Kidney (tissue), 14 donors: ENCODE measurements around the gene CABP4. TPM values are rescaled to one million over a fixed set of nuclear protein-coding genes. Genes with fewer than 3 reads are reported as not detected.

Source experiments
- DNase-seq, 5 donors: peaks; one replicate each; pipeline ENCODE4 v3.0.0-alpha.2; 2013 to 2020
- FAIRE-seq: peaks from 2 replicates; lab custom pipeline; 2012; peaks lifted over from hg19 to GRCh38; lab: Jason Lieb, UNC
- H3K27ac ChIP-seq, 2 donors: one replicate each; pipeline ENCODE4 v1.7.0; 2013; ENCODE audit warnings: low read depth in 2 of 2, low read length in 2 of 2, inconsistent platforms in 1 of 2
- H3K27me3 ChIP-seq: one replicate; pipeline ENCODE4 v1.7.1; 2013; ENCODE audit warnings: low read length, inconsistent platforms; ENCODE audit not compliant: control insufficient read depth, insufficient read depth
- H3K36me3 ChIP-seq, 3 donors: one replicate each; pipeline versions ENCODE4 v1.7.0 to v1.7.1; 2013; ENCODE audit warnings: low read length in 3 of 3, control low read depth in 1 of 3, inconsistent platforms in 1 of 3; ENCODE audit not compliant: insufficient read depth in 3 of 3, control insufficient read depth in 2 of 3
- H3K4me1 ChIP-seq, 3 donors: one replicate each; pipeline versions ENCODE4 v1.7.0 to v1.7.1; 2013; ENCODE audit warnings: low read length in 3 of 3, inconsistent platforms in 1 of 3, low read depth in 1 of 3; ENCODE audit not compliant: control insufficient read depth in 2 of 3, insufficient read depth in 2 of 3
- H3K4me3 ChIP-seq, 3 donors: one replicate each; pipeline versions ENCODE4 v1.7.0 to v1.8.1; 2013; ENCODE audit warnings: low read length in 3 of 3, control low read depth in 1 of 3, inconsistent platforms in 1 of 3
- H3K9ac ChIP-seq, 3 donors: one replicate each; pipeline versions ENCODE4 v1.7.0 to v1.7.1; 2013; ENCODE audit warnings: low read length in 3 of 3, control low read depth in 1 of 3, inconsistent platforms in 1 of 3
- H3K9me3 ChIP-seq, 3 donors: one replicate each; pipeline versions ENCODE4 v1.7.0 to v1.7.1; 2013; ENCODE audit warnings: low read length in 3 of 3, control low read depth in 1 of 3, inconsistent platforms in 1 of 3; ENCODE audit not compliant: control insufficient read depth in 2 of 3, insufficient read depth in 1 of 3
- intact Hi-C: fragments of 100-400 bp; cut with DNase I; formaldehyde crosslinking; loops from one replicate; pipeline ENCODE4 v1.11.1; 2022
- polyA plus RNA-seq: library from polyadenylated mRNA; stranded (reverse); fragments of 350-450 nt; fragmentation: Illumina TruSeq; extraction: RNeasy Lipid Tissue Mini Kit (QIAGEN cat#74804); gene quantifications from one replicate; pipeline ENCODE4 v1.2.3, GENCODE V29; 2014; ENCODE audit warnings: low read depth, low replicate concordance; ENCODE audit not compliant: insufficient read depth
- total RNA-seq: library from RNA; stranded (reverse); fragmentation: NEBNext Ultra II Directional; extraction: Animal tissue kit (Norgen Biotek cat#: 25700); gene quantifications from one replicate; pipeline ENCODE4 v1.2.1, GENCODE V29; 2021
- TF ChIP-seq, protein P1 (sequence below): IDR thresholded peaks from 3 replicates; pipeline ENCODE4 v1.5.1; 2012; ENCODE audit warnings: mild to moderate bottlenecking, moderate library complexity, borderline replicate concordance; ENCODE audit not compliant: insufficient read depth; ENCODE audit errors: extremely low read depth
- donor health status: control.
- donor health status: control.
- donor health status: control.
- donor health status: control.
- donor health status: control.
- donor health status: DM: yes; HTN: yes; CAD: no.
- donor health status: Normal renal cell carcinoma (clear cell type).

Gene CABP4
- total and polyA plus RNA-seq, 2 donors from 2014 or later = 0.49 to 3.1 TPM

DNA sequence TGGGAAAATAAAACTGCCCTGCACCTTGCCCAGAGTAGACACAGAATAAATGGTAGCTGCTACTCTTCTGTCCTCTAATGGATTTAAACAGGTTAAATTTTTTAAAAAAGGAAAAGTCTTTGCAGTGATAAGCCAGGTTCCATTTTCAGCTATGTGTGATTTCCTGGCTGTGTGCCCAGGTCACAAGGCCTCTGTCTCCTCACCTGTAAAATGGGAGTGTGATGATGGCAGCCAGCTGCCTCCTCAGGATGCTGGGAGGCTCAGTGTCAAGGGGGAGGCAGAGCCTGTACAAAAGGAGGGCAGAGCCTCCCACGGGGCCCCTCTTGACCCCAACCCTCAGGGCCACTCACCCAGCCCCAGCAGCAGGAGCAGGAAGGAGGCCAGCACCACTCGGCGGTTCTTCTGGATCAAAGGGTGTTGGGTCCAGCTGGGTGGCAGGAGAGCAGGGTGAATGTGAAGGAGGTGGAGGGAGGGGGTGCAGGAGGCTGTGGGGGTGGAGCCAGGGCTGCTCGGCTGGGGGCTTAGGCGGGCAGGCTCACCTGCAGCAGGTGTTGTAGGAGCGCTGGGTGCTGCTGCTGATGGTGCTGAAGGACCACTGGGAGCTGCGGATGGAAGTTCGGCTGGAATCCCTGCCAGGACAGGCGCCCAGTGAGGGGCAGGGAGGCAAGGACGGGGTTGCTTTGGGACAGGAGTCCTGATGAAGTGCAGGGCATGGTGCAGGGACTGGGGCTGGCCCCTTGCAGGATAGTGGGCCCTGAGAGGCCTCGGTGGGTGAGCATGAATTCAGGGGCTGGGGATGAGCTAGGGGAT, 12.0 kb downstream of the CABP4 start:
- intact Hi-C loops = no loop called here
- peak overlapping the region in 1 of 3 donors; percentile 82 for H3K9ac ChIP-seq
- peaks cover 0 to 23% (median 12%) of the 10 kb centered on the region in 3 donors for H3K4me1 ChIP-seq
- H3K36me3 ChIP-seq = no peaks in the 10 kb centered on the region
- DNase-seq (peak in 1 of 5 donors; percentile 71), FAIRE-seq (no peak)
- H3K4me3 ChIP-seq = no peak overlapping the region
- no peaks in the 10 kb centered on the region for H3K9me3 ChIP-seq
- peak overlapping the region in 1 of 2 donors; percentile 54 for H3K27ac ChIP-seq
- TF ChIP-seq, protein P1, sequence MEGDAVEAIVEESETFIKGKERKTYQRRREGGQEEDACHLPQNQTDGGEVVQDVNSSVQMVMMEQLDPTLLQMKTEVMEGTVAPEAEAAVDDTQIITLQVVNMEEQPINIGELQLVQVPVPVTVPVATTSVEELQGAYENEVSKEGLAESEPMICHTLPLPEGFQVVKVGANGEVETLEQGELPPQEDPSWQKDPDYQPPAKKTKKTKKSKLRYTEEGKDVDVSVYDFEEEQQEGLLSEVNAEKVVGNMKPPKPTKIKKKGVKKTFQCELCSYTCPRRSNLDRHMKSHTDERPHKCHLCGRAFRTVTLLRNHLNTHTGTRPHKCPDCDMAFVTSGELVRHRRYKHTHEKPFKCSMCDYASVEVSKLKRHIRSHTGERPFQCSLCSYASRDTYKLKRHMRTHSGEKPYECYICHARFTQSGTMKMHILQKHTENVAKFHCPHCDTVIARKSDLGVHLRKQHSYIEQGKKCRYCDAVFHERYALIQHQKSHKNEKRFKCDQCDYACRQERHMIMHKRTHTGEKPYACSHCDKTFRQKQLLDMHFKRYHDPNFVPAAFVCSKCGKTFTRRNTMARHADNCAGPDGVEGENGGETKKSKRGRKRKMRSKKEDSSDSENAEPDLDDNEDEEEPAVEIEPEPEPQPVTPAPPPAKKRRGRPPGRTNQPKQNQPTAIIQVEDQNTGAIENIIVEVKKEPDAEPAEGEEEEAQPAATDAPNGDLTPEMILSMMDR = no peak
- no peaks in the 10 kb centered on the region for H3K27me3 ChIP-seq

- H3K9me3 ChIP-seq = no peaks in the 10 kb centered on the region
- H3K9ac ChIP-seq = peak overlapping the region in 2 of 3 donors; percentile 82 to 96
- FAIRE-seq (no peak), DNase-seq (peak in 3 of 5 donors; percentile 35 to 88 (median 65))
- peaks cover 0 to 23% (median 12%) of the 10 kb centered on the region in 3 donors for H3K4me1 ChIP-seq
- TF ChIP-seq, protein P1 = no peak
- peak overlapping the region; percentile 47 to 76 (median 74) for H3K4me3 ChIP-seq
- no peaks in the 10 kb centered on the region for H3K27me3 ChIP-seq
- H3K36me3 ChIP-seq = no peaks in the 10 kb centered on the region
- peak overlapping the region; percentile 81 to 88 for H3K27ac ChIP-seq
- intact Hi-C loops = no loop called here
Measured at GRCh38 chr11:67468056-67468455, 12.9 kb downstream of the CABP4 start.

GRCh38 chr11:67468456-67468758, 13.3 kb downstream of the CABP4 start:
- no peak for FAIRE-seq
- intact Hi-C loops = no loop called here

More at GRCh38 chr11:67468456-67468758, 13.3 kb downstream of the CABP4 start:
- H3K4me3 ChIP-seq = peak overlapping the region; percentile 47 to 76 (median 74)
- H3K9ac ChIP-seq = peak overlapping the region; percentile 32 to 96 (median 82)
- TF ChIP-seq, protein P1 = no peak
- no peaks in the 10 kb centered on the region for H3K27me3 ChIP-seq
- no peaks in the 10 kb centered on the region for H3K36me3 ChIP-seq
- H3K9me3 ChIP-seq = no peaks in the 10 kb centered on the region
- no peak for DNase-seq
- H3K4me1 ChIP-seq = peaks cover 0 to 23% (median 12%) of the 10 kb centered on the region in 3 donors
- peak overlapping the region; percentile 81 to 88 for H3K27ac ChIP-seq
